Effector memory CD8-positive, alpha-beta T cell (primary cell): ENCODE data around the gene METRNL.
"Not testable (repeated sequence)": the region's sequence is repeated elsewhere in the genome, so short reads cannot be mapped to it uniquely, and the experiment has no call there.

Source experiments
- ATAC-seq: fragments of 150-1000 bp; cut with Tn5 transposase; replicated peaks from 2 replicates; pipeline ENCODE4 v1.10.0; 2021; ENCODE audit warnings: mild to moderate bottlenecking, moderate library complexity
- DNase-seq, 3 experiments: peaks; one replicate each; pipeline ENCODE4 v3.0.0; 2021
- H3K27ac Mint-ChIP-seq, 2 donors: one replicate each; pipeline ENCODE4 v1.8.0; 2022; ENCODE audit warnings: mild to moderate bottlenecking in 2 of 2, mixed read lengths in 2 of 2, moderate library complexity in 2 of 2
- H3K27me3 Mint-ChIP-seq, 2 donors: one replicate each; pipeline ENCODE4 v1.8.0; 2022; ENCODE audit warnings: mixed read lengths in 2 of 2
- H3K36me3 Mint-ChIP-seq: one replicate; pipeline ENCODE4 v1.8.0; 2022; ENCODE audit warnings: mild to moderate bottlenecking, moderate library complexity, mixed read lengths; ENCODE audit not compliant: insufficient read depth
- H3K4me1 Mint-ChIP-seq, 2 donors: one replicate each; pipeline ENCODE4 v1.8.0; 2022; ENCODE audit warnings: low read depth in 2 of 2, mixed read lengths in 2 of 2
- H3K4me3 Mint-ChIP-seq, 2 donors: one replicate each; pipeline ENCODE4 v1.8.0; 2022; ENCODE audit warnings: mild to moderate bottlenecking in 2 of 2, mixed read lengths in 2 of 2, moderate library complexity in 2 of 2
- H3K9me3 Mint-ChIP-seq, 2 donors: one replicate each; pipeline ENCODE4 v1.8.0; 2022; ENCODE audit warnings: mixed read lengths in 2 of 2

The METRNL gene

DNA sequence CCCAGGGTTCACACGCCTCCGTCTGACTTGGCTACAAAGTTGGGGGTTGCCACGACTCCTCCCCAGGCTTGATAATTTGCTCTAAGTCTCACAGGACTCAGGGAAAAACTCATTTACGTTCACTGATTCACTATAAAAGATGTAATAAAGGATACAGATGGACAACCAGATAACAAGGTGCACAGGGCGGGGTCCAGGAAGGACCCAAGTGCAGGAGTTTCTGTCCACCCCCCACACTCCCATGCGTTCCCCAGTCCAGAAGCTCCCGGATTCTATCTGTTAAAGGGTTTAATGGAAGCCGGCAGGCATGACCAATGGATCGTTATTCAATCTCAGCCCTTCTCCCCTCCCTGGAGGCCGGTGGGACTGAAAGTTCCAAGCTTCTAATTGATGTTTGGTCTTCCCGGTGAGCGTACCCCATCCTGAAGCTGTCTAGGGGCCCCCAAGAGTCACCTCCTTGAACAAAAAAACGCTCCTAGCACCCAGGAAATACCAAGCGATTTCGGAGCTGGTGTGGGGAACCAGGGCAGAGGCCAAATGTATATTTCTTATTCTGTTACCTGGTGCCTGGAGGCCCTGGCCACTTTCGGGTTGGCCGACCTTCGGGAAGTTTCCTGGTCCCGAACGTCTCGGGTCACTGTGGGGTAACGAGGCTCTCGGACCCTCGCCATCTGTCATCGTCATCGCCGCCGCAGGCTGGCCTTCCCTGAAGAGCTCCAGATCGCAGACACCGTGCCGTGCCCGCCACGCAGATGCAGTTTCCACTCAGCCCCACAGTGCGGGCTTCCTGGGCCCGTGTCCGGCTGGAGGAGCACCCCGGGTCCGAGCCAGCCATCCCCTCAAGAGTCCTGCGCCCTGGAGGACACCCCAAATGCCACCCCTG, 13.5 kb upstream of the METRNL start:
- H3K27ac Mint-ChIP-seq = no peak overlapping the region
- ATAC-seq = no peak
- H3K36me3 Mint-ChIP-seq = peaks cover 8% of the 10 kb centered on the region
- no peaks in the 10 kb centered on the region for H3K27me3 Mint-ChIP-seq
- H3K4me3 Mint-ChIP-seq = no peak overlapping the region
- H3K9me3 Mint-ChIP-seq = no peaks in the 10 kb centered on the region
- no peak for DNase-seq
- H3K4me1 Mint-ChIP-seq = peaks cover 5 to 12% of the 10 kb centered on the region in 2 donors

DNA sequence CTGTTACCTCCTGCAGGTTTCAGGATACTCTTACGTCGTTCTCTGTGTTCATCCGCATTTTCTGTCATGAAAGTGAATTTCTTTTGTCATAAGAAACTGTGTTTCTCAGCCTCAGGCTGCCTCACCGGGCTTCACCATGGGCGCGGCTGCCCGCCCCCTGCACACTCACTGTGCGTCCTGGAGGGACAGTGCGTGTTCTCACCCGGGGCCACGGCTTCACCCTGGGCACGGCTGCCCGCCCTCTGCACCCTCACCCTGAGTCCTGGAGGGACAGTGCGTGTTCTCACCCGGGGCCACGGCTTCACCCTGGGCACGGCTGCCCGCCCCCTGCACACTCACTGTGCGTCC, 12.9 kb upstream of the METRNL start:
- H3K36me3 Mint-ChIP-seq, H3K9me3 Mint-ChIP-seq, H3K27me3 Mint-ChIP-seq, ATAC-seq, H3K4me3 Mint-ChIP-seq, DNase-seq, H3K27ac Mint-ChIP-seq: not testable (repeated sequence)
- peaks cover 5 to 15% of the 10 kb centered on the region in 2 donors for H3K4me1 Mint-ChIP-seq

DNA sequence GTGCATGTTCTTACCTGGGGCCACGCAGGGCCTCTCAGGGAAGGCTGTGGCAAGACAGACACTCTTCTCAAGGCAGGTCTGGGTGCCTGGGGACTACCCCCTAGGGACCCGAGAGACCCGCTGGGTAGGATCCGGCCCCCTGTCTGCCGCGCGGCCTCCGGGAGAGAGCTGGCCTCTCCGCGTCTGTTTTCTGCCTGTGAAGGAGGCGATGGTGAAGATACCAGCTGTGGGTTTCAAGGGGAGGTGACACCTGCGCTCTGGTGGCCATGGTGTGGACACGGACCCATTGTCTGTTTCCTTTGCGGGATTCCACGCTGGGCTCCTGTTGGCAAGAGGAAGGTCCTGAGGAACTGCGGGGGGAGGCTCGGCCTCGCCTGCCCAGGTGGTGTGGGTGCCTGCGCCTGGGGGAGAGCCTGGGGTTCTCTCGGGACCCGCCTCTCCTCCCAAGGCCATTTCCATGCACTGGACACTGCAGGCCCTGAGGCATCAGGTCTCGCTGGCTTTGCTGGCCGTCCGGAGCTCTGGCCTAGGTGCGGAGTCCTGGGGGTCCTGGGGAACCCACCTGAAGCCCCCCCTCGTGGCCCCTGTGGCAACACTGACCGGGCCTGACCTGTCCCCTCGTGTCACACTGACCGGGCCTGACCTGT, 12.2 kb upstream of the METRNL start:
- H3K9me3 Mint-ChIP-seq = no peaks in the 10 kb centered on the region
- H3K27ac Mint-ChIP-seq = no peak overlapping the region
- H3K36me3 Mint-ChIP-seq = peaks cover 8% of the 10 kb centered on the region
- no peak for ATAC-seq
- no peak for DNase-seq
- H3K27me3 Mint-ChIP-seq = no peaks in the 10 kb centered on the region
- no peak overlapping the region for H3K4me3 Mint-ChIP-seq
- peaks cover 10 to 21% of the 10 kb centered on the region in 2 donors for H3K4me1 Mint-ChIP-seq

DNA sequence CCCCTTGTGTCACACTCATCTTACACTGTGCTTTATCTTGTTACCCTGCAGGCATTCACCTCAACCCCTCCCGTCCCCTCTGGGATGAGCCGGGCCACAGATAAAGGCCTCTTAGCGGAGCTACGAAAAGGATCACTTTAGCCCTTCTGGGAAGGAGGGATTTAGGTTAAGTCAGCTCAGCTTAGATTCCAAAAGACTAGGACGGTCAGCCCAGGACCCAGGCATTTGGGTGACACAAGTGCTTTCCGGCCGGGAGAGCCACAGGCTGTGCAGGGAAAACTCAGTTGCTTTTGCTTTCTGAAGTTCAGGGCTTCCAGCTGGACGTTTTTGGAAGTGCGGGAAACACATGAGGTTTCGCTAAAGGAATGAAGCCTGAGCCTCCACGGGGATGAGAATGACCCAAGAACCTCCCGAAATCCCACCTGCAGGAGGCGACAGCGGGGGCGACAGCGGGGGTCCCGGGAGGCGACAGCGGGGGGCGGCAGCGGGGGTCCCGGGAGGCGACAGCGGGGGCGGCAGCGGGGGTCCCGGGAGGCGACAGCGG, 11.6 kb upstream of the METRNL start:
- Mint-ChIP-seq H3K4me3 (peak overlapping the region; percentile 33 to 51), H3K27me3 (no peaks in the 10 kb centered on the region), H3K36me3 (peaks cover 8% of the 10 kb centered on the region), H3K27ac (peak overlapping the region; percentile 56 to 83), H3K4me1 (peaks cover 11 to 23% of the 10 kb centered on the region in 2 donors), H3K9me3 (no peaks in the 10 kb centered on the region)
- no peak for DNase-seq
- no peak for ATAC-seq

DNA sequence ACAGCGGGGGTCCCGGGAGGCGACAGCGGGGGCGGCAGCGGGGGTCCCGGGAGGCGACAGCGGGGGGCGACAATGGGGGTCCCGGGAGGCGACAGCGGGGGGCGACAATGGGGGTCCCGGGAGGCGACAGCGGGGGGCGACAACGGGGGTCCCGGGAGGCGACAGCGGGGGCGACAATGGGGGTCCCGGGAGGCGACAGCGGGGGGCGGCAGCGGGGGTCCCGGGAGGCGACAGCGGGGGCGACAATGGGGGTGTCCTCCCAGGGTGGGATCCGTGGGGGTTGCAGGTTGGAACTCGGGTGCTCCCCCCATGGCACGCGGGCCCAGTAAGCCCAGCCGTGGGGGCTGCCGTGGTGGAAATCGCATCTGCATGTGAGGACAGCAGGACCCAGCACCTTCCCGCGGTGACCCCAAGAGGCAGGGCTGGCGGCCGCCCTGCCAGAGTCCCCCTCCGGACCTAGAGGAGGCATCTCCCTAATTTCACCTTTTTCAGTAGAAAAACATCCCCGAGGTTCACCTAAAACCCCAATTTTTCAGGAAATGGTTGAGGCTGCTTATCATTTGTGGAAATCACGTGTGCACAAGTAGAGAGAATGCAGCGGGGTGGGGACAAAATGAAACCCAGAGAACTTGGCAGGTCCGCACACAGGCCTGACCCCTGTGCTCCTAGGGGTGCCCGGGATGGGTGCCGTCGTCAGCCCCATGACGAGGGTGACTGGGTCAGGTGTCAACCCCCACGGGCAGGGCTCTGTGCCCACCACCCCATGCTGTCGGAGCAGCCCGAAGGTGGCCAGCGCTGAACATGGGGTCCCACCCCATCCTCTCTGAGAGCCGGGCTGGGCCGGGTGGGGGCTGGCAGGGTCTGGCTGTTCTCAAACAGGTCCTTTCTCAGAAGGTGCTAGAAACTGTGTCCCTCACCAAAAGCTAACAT, 10.5 kb upstream of the METRNL start:
- Mint-ChIP-seq H3K27me3 (no peaks in the 10 kb centered on the region), H3K4me3 (peak overlapping the region; percentile 69 to 70), H3K36me3 (peaks cover 10% of the 10 kb centered on the region), H3K27ac (no peak overlapping the region), H3K4me1 (peaks cover 11 to 26% of the 10 kb centered on the region in 2 donors), H3K9me3 (no peaks in the 10 kb centered on the region)
- ATAC-seq (peak; percentile 45), DNase-seq (no peak)

DNA sequence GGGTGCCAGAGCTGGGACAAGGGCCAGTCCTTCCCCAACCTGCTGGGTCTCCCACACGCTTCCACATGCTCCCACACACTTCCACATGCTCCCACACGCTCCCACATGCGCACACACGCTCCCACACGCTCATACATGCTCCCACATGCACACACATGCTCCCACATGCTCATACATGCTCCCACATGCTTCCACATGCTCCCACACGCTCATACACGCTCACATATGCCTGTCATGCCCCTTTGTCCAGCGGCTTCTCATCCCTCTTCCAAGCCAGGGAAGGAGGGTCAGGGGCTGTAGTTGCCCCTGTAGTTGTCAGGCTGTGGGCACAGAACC, 9.9 kb upstream of the METRNL start:
- DNase-seq = no peak
- Mint-ChIP-seq H3K4me3 (peak overlapping the region; percentile 64 to 70), H3K9me3 (no peaks in the 10 kb centered on the region), H3K27ac (no peak overlapping the region), H3K36me3 (peaks cover 15% of the 10 kb centered on the region), H3K4me1 (peaks cover 11 to 28% of the 10 kb centered on the region in 2 donors), H3K27me3 (no peaks in the 10 kb centered on the region)
- no peak for ATAC-seq

DNA sequence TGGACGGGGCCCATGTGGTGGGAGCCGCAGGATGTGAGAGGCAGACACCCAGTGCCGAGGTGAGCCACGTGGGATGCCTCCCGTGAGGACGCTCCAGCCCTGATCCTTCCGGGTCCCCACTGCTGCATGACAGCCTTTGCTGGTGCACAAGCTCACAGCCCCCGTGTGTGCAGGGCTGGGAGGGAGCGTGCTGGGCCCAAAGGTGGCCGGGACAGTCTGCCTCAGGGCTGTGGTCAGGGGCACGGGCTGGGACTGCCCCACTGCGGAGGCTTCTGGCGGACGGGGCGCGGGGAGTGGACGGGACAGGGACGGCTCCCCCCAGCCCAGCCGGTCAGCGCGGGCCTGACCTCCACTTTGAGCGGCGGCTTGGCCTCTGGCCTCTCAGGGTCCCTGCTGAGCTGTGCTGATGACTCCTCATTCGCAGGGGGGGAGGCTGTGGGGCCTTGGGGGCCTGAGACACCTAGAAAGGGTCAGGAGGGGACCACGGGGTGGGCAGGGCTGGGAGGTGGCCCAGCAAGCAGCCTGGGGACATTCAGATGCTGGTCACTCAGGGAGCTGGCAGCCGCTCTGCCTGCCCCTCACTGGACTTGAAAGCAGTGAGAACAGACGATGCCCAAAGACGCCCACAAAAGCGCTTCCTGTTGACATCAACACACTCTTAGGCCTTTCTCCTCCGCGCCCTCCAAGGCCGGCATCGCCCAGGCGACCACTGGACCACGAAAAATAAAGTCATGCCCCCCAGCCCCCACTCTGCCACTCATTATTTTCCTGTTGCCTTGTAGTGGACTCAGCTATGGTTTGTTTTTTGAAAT, 9.3 kb upstream of the METRNL start:
- DNase-seq = no peak
- Mint-ChIP-seq H3K27me3 (no peaks in the 10 kb centered on the region), H3K36me3 (peaks cover 15% of the 10 kb centered on the region), H3K27ac (no peak overlapping the region), H3K4me1 (peaks cover 11 to 28% of the 10 kb centered on the region in 2 donors), H3K4me3 (peak overlapping the region; percentile 64 to 70), H3K9me3 (no peaks in the 10 kb centered on the region)
- ATAC-seq = no peak

DNA sequence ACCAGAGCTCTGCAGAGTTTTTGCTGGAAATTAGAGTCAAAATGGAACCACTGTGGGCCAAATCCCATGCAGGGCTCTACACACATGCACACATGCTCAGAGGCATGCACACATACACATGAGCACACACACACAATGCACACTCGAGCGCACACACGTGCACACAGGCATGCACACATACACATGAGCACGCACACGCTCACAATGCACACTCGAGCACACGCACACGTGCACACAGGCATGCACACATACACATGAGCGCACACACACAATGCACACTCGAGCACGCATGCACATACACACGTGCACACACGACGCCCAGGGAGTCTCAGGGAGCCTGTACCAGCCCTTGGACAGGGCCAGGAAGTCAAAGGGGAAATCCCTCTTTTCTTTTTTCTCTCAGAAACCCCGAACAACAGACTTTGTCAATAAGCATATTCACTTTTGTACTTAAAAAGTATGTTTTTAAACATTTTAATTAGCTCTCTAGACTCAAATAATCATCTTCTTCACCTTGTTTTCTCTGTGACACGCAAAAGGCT, 8.5 kb upstream of the METRNL start:
- ATAC-seq = no peak
- no peak overlapping the region for H3K27ac Mint-ChIP-seq
- H3K27me3 Mint-ChIP-seq = no peaks in the 10 kb centered on the region
- peaks cover 11 to 28% of the 10 kb centered on the region in 2 donors for H3K4me1 Mint-ChIP-seq
- no peaks in the 10 kb centered on the region for H3K9me3 Mint-ChIP-seq
- H3K36me3 Mint-ChIP-seq = peaks cover 11% of the 10 kb centered on the region
- H3K4me3 Mint-ChIP-seq = peak overlapping the region in 1 of 2 donors; percentile 23
- DNase-seq = no peak

DNA sequence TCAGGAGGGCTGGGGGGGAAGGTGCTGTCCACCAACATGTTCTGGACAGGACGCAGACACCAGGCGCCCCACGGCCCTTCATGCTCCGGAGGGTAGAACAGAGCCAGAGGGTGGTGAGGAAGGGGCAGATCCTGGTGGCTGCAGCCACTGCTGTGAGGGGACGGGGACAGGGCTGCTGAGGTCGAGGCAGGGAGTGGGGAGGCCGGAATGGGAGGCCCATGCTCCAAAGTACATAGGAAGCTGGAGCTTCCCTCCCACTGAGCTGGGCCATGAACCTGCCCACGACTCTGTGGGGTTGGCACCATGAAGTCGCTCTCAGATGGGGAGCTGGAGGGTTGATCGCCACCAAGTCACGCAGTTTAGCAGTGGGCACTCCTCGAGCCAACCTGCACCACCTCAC, 8.0 kb upstream of the METRNL start:
- ATAC-seq = no peak
- DNase-seq = no peak
- no peaks in the 10 kb centered on the region for H3K27me3 Mint-ChIP-seq
- peaks cover 11 to 28% of the 10 kb centered on the region in 2 donors for H3K4me1 Mint-ChIP-seq
- no peak overlapping the region for H3K27ac Mint-ChIP-seq
- peaks cover 15% of the 10 kb centered on the region for H3K36me3 Mint-ChIP-seq
- no peak overlapping the region for H3K4me3 Mint-ChIP-seq
- H3K9me3 Mint-ChIP-seq = no peaks in the 10 kb centered on the region

DNA sequence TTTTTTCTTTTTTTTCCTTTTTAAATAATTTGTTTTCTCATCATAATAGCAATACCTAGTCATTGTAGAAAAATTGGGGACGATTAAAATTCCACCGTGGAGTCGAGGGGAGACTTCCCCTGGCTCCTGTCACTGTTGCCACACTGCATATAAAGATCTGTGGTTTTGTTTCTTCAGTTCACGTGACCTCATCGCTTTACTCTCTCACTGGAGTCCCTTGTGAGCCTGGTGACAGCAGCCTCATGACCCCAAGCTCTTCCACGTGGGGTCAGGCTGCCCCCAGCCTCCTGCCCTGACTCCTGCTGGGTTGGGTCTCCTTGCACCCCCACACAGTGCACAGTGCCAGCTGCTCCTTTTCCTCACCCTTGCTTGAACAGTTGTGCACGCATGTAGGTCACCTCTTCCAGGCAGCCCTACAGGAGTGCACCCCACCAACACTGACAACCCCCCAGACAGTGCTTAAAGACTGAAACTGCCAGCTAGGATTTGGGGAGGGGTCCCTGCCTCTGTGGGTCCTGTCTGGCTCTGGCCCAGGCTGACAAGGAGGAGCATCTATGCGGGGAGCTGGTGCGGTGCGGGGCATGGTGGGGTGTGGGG, 7.3 kb upstream of the METRNL start:
- Mint-ChIP-seq H3K4me3 (peak overlapping the region; percentile 50 to 63), H3K9me3 (no peaks in the 10 kb centered on the region), H3K36me3 (peaks cover 16% of the 10 kb centered on the region), H3K4me1 (peaks cover 11 to 29% of the 10 kb centered on the region in 2 donors), H3K27ac (no peak overlapping the region), H3K27me3 (no peaks in the 10 kb centered on the region)
- DNase-seq (no peak), ATAC-seq (peak; percentile 84)

DNA sequence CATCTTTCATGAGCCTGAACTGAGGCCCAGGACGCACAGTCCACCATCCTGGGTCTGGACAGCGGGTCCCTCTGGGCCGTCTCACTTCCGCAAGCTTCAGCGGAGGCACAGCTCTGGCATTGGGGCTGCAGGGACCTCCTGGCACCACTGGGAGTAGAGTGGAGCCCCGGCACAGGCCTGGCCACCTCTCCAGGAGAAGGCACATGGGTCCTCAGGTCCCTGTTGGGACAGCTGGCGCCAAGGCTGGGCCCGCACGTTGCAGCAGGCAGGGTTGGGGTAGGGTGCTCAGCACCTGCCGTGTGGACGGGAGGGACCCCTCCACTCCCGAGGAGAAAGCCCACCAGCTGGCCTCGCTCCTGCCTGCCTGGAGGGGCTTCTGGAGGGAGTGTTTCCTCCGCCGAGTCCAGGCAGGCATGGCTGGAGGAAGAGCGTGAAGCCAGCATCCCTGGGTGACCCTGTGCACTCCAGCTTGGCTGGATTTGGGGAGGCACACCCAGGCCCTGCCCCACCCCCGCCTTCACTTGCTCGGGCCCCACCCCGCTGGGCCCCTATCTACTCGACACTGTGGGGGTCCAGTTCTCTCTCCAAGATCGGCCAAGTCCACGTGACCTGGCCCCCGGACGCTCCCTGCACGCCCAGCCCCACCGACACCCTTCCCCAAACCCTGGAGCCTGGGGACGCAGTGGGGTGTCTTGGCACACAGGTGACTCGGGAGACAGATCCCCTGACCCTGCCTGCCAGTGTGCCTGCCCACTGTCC, 6.6 kb upstream of the METRNL start:
- Mint-ChIP-seq H3K4me1 (peaks cover 11 to 32% of the 10 kb centered on the region in 2 donors), H3K27ac (no peak overlapping the region), H3K27me3 (no peaks in the 10 kb centered on the region), H3K9me3 (no peaks in the 10 kb centered on the region), H3K36me3 (peaks cover 18% of the 10 kb centered on the region), H3K4me3 (no peak overlapping the region)
- no peak for DNase-seq
- no peak for ATAC-seq
